Activated CD8-positive, alpha-beta memory T cell treated with anti-CD3 and anti-CD28 coated beads for 48 hours (primary cell): Measurements from ENCODE around the gene OR6C3.
"Not testable (repeated sequence)": the region's sequence is repeated elsewhere in the genome, so short reads cannot be mapped to it uniquely, and the experiment has no call there.

Experiments
- DNase-seq, 3 experiments: peaks; one replicate each; pipeline ENCODE4 v3.0.0-alpha.2; 2020; ENCODE audit warnings: low read depth in 2 of 3, low spot score in 2 of 3

The OR6C3 gene

DNA sequence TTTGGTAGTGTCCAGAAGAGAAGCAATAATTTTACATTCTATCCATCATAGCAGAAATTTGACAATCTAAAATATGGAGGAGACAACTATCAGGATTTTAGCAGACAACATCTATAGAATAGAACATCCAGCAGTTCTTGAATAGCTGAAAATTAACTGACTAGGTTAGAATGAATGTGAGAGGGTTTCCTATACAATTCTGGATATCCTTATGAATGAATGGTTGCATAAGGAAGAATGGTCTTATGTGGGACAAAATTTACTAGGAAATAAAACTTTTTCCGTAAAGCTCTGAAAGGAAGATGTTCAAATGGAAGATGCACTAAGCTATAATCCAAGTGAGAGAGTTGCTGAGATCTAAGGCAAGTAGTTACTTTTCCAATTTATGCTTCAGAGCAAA lies at the start of gene OR6C3:
Gene OR6C3, plus strand, starts transcription at position 301 of the 400 bp plus-strand sequence. CDS start 955 bp downstream, outside the sequence.
- no peak for DNase-seq

DNA sequence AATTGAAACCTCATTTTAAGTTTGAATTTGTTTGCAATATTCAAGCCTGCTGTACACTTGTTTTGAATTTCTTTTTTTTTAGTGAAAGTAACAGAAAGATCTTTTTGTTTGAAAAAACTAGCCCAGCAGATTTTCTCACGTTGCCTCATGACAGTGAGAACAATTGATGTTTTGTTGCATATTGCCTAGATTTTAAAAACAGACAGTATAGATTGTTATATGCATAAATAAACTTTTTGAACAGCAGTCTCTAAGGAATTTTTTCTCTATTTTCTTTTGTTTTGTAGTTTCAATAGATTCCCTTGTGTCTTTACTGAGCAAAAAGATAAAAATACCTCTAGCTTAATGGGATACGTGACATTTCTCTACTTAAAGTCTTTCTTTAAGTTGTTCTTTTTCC lies 49.6 kb upstream of the OR6C3 start:
- no peak for DNase-seq

DNA sequence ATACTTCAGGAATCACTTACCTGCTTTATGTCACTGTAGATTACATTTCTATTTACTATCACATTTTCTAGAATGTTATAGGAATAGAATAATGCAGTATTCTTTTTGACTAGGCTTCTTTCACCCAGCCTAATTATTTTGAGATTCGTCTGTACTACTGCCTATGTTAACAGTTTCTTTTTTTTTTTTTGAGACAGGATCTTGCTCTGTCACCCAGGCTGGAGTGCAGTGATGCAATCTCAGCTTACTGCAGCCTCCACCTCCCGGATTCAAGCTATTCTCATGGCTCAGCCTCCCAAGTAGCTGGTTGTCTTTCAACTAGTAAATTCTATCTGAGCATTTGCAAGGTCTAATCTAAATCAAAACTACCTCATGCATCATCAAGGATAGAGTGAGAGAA lies 40.5 kb upstream of the OR6C3 start:
- DNase-seq, result no peak

DNA sequence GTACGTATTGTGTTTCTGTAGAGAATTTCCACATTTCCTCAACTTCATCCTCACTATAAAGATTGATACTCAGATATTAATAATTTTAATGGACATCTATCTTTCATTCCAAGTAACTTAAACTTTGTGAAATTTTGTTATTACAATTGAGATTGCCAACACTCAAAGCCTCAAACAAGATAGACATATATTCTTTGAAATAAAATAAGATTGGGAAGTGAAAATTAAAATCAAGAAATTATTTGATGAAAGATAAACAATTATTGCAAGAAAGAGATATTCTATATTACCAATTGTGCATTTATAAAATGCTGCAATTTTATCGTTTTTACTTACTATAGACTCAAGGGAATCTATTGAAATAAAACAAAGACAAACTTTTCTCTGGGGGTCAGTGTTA lies 34.1 kb upstream of the OR6C3 start, which contains the start of gene OR6C6:
Gene OR6C6, minus strand, starts transcription at position 101 of the 400 bp plus-strand sequence. CDS start 1,337 bp downstream, outside the sequence.
- no peak for DNase-seq

DNA sequence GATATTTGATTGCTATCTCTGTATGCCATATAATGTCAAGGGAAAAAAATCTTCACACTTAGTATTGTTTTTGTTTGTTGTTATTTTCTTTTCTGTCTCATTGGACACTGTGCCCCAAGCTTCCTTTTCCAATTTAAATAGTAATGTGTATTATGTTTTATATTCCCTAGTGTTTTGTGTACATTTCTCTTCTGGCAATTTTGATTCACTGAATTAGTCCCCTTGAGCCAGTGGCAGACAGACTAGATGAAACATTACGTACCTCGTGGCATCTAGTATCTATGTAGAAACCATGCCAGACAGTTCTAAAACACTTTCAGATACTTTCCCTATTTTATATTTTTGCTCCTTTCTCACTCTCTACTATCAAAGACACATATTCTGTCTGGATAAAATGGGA lies 16.5 kb upstream of the OR6C3 start, which contains the start of gene OR6C1:
Gene OR6C1, plus strand, starts transcription at position 301 of the 400 bp plus-strand sequence. CDS start 6,257 bp downstream, outside the sequence.
- no peak for DNase-seq

DNA sequence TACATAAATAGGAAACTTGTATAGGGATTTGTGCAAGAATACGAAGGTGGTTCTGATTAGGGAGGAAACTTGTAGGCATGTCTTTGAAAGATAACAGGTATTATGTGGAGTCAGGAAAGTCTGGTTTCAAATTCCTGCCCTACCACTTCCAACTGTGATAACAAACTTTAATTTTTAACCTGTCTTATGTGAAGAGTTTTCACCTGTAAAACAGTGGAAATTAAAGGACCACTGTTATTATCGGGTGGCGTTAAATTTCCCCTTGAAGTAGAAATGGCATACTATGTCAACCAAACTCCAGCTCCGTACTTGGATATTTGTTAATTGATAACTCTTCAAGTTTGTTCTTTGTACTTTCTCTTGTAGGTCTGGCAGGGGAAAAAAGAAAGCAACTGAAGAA lies 10.3 kb upstream of the OR6C3 start:
- DNase-seq, result no peak

DNA sequence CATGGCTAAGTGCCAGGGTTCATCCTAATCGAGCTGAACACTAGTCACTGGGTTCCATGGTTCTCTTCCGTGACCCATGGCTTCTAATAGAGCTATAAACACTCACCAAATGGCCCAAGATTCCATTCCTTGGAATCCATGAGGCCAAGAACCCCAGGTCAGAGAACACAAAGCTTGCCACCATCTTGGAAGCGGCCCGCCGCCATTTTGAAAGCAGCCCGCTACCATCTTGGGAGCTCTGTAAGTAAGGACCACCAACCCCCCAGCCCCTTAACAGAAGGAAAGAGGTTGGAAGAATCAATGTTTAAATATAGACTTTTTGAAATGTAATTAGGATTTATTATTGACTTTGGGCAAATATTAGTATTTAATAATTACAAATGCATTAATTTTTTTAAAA lies 4.7 kb upstream of the OR6C3 start:
- DNase-seq, result not testable (repeated sequence)

DNA sequence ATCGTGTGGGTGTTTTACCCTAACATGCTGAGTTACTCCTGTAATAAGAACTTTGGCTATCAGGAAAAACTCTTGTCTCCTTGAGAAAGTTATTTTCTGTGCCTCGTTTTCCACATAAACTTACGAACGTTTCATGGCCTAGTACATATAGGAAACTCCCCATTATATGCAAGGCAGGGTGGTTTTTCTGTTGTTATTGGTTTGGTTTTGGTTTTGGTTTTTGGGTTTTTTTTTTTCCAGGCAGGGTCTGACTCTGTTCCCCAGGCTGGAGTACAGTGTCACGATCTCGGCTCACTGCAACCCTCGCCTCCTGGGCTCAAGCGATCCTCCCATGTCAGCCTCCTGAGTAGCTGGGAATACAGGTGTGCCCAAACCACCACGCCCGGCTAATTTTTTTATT lies 5.5 kb downstream of the OR6C3 start:
- no peak for DNase-seq

DNA sequence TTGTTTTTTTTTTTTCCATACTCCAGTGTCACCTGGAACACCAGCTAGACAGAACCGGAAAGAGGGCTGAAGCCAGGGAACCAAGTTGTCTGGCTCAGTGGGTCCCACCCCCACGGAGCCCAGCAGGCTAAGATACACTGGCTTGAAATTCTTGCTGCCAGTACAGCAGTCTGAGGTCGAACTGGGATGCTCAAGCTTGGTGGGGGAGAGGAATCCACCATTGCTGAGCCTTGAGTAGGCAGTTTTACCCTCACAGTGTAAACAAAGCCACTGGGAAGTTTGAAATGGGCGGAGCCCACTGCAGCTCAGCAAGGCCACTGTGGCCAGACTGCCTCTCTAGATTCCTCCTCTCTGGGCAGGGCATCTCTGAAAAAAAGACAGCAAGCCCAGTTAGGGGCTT lies 24.8 kb downstream of the OR6C3 start:
- not testable (repeated sequence) for DNase-seq

DNA sequence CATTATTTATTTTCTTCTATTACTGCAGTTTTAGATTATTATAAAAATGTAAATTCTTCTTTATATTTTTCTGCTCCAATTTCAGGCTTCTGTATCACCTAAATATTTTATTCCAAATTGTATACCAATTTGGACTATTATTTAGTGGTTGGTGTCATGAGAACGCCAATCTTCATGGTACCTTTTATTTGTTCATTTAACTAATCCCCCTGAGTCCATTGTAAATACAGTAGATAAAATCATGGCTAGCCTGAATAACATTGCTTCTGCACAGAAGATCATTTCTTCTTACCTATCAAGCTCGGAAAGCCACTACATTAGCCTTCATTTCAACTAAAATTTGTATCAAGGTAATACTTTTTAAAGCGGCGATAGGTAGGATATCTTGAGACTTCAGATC lies 32.1 kb downstream of the OR6C3 start, which contains the start of gene OR6C75:
Gene OR6C75, plus strand, starts transcription at position 301 of the 400 bp plus-strand sequence. CDS start 2,136 bp downstream, outside the sequence.
- no peak for DNase-seq

DNA sequence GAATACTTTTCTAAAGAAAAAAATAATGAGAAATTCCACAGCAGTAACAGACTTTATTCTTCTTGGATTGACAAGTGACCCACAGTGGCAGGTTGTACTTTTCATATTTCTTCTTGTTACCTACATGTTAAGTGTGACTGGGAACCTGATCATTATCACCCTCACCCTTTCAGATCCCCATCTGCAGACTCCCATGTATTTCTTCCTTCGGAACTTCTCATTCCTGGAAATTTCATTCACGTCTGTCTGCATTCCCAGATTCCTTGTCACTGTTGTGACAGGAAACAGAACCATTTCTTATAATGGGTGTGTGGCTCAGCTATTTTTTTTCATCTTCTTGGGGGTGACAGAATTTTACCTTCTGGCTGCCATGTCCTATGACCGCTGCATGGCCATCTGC lies 34.5 kb downstream of the OR6C3 start:
- DNase-seq, result no peak

DNA sequence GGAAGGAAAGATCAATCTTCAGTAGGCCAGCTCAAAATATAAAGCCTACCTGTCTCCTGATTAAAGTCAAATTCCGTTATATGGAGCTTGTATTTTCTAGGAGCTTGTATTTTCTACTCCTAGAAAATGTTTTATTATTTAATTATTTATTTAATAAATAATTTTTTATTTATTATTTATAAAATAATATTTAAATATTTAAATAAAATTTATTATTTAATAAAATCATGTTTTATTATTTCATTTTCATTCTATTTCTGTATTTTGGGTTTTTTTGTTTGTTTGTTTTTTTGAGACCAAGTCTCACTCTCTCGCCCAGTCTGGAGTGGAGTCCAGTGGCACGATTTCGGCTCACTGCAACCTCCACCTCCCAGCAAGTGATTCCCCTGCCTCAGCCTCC lies 42.0 kb downstream of the OR6C3 start:
- no peak for DNase-seq
